GM13977 (cell line): ENCODE results near the gene MEF2D.

ENCODE experiments used
- DNase-seq: peaks from one replicate; pipeline ENCODE4 v3.0.0; 2012; ENCODE audit warnings: low spot score
- in situ Hi-C: fragments of 300-500 bp; cut with MboI; formaldehyde crosslinking; loops from one replicate; pipeline ENCODE4 v1.12.0; 2022; ENCODE audit warnings: low sequenced_read_pairs, low pct_unique_long_range_greater_than_20kb, mixed read lengths, inconsistent platforms; ENCODE audit not compliant: unreplicated experiment
- TF ChIP-seq, protein P1 (sequence below): IDR thresholded peaks from 2 replicates; pipeline ENCODE4 v1.5.1; 2012; ENCODE audit warnings: mild to moderate bottlenecking, control low read depth; ENCODE audit not compliant: insufficient read depth; ENCODE audit errors: extremely low read depth, missing control alignments

Gene MEF2D

DNA sequence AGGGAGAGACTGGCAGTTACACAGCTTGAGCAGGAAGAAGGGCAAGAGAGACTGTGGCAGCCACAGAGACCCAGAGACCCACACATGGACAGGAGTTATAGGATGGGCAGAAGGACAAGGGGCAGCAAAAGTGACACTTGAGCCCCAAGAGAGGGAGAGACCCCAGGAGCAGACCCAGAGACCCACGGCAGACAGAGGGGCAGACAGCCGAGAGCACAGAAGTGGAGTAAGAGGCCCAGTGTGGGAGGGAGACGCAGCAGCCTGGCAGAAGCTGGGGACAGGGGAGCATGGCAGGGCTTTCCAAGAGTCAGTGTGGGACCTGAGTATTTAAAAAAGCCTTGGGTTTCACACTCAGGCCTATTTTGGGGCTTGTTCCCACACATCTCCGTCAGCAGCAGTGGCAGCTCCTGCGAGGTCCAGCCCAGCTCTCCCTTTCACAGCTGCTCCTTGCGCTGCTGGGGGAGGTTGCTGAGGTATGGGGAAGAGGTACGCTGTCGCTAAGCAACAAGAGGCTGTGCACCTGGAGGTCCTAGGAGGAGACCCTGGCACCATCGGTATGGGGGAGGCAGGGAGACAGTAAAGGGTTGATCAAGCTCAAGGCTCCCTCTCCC is 9.0 kb upstream of the MEF2D start:
- in situ Hi-C loops: no loop called here
- DNase-seq: no peak
- TF ChIP-seq, protein P1, sequence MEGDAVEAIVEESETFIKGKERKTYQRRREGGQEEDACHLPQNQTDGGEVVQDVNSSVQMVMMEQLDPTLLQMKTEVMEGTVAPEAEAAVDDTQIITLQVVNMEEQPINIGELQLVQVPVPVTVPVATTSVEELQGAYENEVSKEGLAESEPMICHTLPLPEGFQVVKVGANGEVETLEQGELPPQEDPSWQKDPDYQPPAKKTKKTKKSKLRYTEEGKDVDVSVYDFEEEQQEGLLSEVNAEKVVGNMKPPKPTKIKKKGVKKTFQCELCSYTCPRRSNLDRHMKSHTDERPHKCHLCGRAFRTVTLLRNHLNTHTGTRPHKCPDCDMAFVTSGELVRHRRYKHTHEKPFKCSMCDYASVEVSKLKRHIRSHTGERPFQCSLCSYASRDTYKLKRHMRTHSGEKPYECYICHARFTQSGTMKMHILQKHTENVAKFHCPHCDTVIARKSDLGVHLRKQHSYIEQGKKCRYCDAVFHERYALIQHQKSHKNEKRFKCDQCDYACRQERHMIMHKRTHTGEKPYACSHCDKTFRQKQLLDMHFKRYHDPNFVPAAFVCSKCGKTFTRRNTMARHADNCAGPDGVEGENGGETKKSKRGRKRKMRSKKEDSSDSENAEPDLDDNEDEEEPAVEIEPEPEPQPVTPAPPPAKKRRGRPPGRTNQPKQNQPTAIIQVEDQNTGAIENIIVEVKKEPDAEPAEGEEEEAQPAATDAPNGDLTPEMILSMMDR: no peak

DNA sequence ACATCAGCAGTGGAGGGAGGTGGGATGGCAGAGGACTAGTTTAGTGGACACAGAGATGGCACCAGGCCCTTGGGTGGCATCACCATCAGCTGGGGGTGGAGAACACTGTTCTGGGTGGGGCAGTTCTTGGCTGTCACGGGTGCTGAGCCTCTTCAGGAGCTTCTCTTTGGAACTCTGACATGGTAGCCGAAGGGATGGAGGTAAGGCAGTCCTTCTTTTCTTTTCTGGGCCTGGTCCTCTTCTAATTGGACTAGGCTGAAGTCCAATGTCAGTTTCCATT is 8.3 kb upstream of the MEF2D start:
- TF ChIP-seq, protein P1: no peak
- in situ Hi-C loops: no loop called here
- no peak for DNase-seq

DNA sequence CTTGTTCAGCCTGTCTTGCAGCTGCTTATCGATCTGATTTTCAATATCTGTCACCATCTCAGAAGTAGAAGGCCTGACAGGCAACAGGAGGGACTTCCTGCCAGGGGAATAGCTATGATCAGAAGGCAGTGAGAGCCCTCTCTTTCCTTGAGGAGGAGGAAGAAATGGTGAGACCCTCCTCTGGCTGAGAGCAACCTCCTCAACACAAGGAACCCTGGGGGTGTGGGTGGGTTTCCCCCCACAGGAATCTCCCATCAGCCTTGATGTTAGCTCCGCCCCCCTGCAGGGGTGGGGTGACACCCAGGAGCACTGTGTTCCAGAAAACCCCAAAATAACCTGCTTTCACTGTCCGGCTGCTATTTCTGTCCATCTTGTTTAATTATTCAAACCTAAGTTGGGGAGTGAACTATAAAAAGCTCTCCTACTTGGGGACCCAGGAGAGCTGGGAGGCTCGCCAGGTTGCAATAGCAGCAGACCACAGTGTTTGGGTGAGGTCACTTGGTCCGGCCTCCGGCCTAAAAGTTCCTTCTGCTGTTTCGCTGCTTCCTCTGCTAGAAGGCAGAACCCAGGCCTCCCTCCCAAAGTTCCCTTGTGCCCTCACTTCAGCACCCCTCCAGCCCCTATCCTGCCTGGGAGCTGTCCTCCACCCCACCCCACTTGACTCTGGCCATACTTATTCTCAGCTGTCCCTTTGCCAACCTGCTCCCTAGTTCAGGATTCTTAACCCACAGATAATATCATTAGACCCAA is 7.8 kb upstream of the MEF2D start:
- TF ChIP-seq, protein P1: no peak
- in situ Hi-C loops: no loop called here
- DNase-seq: peak; percentile 61

DNA sequence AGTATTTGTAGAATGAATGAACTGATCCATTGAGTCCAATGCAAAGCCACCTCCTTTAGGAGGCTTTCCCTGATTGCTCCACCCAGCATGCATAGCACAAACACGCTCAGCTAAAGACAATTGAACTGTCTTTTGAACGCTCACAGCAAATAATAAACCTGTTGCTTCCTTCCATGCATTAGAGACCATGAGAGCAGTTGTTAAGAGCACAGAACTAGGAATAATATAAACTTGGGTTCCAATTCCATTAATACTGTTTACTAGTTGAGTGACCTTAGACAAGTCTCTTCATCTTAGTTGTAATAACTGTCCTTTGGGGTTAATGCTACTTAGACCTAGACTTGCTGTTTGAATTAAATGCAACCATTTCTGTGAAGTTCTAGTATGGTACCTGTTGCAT is 5.9 kb upstream of the MEF2D start:
- DNase-seq: no peak
- in situ Hi-C loops: no loop called here
- TF ChIP-seq, protein P1: no peak

DNA sequence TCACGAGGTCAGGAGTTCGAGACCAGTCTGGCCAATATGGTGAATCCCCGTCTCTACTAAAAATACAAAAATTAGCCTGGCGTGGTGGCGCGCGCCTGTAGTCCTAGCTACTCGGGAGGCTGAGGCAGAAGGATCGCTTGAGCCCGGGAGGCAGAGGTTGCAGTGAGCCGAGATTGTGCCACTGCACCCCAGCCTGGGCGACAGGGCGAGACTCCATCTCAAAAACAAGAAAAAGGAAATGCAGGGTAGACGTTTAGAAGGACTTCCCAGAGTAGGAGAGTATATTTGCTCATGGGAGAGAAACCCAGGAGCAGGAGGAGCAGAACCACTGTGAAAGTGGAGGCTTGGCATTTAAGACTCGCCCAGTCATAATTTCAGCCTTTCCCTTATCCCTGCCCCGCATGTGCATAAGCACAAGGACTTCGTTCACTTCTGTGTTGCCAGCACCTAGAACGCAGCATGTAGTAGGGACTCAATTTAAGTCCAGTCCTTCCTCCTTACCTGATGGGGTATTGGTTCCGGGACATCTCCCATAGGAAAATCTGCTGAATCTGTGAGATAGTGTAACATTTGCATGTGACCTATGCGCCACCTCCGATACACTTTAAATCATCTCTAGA is 5.2 kb upstream of the MEF2D start:
- TF ChIP-seq, protein P1: no peak
- no peak for DNase-seq
- in situ Hi-C loops: no loop called here

DNA sequence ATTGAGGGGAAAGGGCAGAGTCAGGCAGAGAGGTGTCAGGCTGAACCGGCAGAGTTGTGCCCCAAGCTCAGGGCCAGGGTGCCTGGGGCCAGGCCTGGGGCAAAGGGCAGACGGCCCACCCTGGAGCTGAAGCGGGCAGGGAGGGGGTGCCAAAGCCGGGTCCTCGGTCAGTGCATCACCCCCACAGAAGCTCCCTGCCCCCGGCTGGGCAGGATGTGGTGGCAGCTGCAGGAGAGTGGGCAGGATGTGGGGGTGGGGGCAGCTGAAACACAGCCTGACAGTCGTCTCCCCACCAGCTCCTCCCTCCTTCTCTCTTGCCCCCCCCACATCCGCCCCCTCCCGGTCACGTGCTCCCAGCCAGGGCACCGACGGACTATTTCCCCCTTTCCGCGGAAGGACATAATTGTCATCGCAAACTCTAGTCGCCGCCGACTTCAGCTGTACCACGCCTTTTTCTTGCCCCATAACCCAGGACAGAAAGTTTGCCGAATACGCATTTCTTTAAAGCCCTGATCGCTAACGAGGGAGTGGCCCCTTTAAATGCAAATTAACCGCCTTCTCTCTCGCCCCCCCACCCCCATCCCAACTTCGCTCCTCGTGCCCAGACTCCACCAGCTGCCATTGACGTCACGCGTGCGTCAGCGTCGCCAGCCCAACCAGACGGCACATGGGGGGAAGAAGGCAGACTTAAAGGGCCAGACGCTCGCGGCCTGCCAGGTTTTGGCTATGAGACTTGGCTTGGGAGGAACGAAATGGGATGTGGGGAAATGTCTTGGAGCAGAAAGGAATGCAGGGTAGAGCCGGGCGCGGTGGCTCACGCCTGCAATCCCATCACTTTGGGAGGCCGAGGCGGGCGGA is 4.5 kb upstream of the MEF2D start:
- TF ChIP-seq, protein P1: no peak
- DNase-seq: peak; percentile 88
- in situ Hi-C loops: no loop called here
